IPS DF 6.9 (cell line): ENCODE data around the gene ALS2.
"Not testable (repeated sequence)": the region's sequence is repeated elsewhere in the genome, so short reads cannot be mapped to it uniquely, and the experiment has no call there.

Source experiments
- DNase-seq: peaks from one replicate; pipeline ENCODE4 v3.0.0-alpha.2; 2013; ENCODE audit warnings: low read depth, low spot score
- H3K27ac ChIP-seq: one replicate; pipeline ENCODE4 v1.5.1; 2013; ENCODE audit warnings: low read length, control low read depth
- H3K27me3 ChIP-seq: 2 replicates; pipeline ENCODE4 v1.6.1; 2013; ENCODE audit warnings: mild to moderate bottlenecking, low read length; ENCODE audit not compliant: control insufficient read depth, insufficient read depth
- H3K36me3 ChIP-seq: 2 replicates; pipeline ENCODE4 v1.6.1; 2013; ENCODE audit warnings: low read length; ENCODE audit not compliant: control insufficient read depth, insufficient read depth
- H3K4me1 ChIP-seq: 2 replicates; pipeline ENCODE4 v1.6.1; 2013; ENCODE audit warnings: low read length; ENCODE audit not compliant: control insufficient read depth, insufficient read depth
- H3K4me3 ChIP-seq: 2 replicates; pipeline ENCODE4 v1.5.1; 2013; ENCODE audit warnings: mild to moderate bottlenecking, low read length
- H3K9me3 ChIP-seq: 2 replicates; pipeline ENCODE4 v1.6.1; 2013; ENCODE audit warnings: low read length, inconsistent platforms; ENCODE audit not compliant: control insufficient read depth, insufficient read depth
- WGBS: extraction: QIAGEN DNeasy Blood & Tissue Kit; methylation state at CpG from one replicate; pipeline ENCODE4 v1.1.7; 2013; ENCODE audit warnings: mixed read lengths, missing lambda C conversion rate; ENCODE audit not compliant: insufficient read length, insufficient coverage; 5-methylcytosine and 5-hydroxymethylcytosine counted together

Gene ALS2

GRCh38 chr2:201808027-201808426 lies 27.3 kb upstream of the ALS2 start:
- no CpG with 5 or more reads among the region's 2 CpGs for WGBS
- no peaks in the 10 kb centered on the region for H3K27me3 ChIP-seq
- no peaks in the 10 kb centered on the region for H3K36me3 ChIP-seq
- DNase-seq = no peak
- no peak overlapping the region for H3K27ac ChIP-seq
- H3K4me1 ChIP-seq = no peaks in the 10 kb centered on the region
- no peaks in the 10 kb centered on the region for H3K9me3 ChIP-seq
- no peak overlapping the region for H3K4me3 ChIP-seq

DNA sequence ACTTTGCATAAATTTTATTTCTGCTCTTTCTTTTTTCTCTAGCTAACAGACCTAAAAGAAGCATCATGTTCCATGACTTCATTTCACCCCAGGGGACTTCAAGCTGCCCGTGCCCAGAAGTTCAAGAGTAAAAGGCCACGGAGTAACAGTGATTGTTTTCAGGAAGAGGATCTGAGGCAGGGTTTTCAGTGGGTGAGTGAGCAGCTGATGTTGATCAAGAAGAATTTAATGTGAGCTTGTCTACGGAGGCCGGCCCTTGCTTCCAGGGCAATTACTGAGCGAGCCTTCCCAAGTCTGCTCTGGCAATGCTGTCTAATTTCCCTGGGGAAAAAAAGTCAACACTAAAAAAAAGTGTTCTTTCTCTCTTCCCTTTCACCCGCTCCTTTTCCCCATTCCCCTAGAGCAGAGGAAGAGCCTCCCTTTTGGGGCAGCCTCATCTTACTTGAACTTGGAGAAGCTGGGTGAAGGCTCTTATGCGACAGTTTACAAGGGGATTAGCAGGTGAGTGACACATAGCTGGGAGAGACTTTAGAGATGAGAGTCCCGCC lies 26.8 kb upstream of the ALS2 start:
- Histone ChIP-seq H3K27ac (no peak overlapping the region), H3K27me3 (no peaks in the 10 kb centered on the region), H3K9me3 (no peaks in the 10 kb centered on the region), H3K36me3 (no peaks in the 10 kb centered on the region), H3K4me3 (no peak overlapping the region), H3K4me1 (no peaks in the 10 kb centered on the region)
- DNase-seq = no peak
- WGBS = no CpG with 5 or more reads among the region's 8 CpGs

DNA sequence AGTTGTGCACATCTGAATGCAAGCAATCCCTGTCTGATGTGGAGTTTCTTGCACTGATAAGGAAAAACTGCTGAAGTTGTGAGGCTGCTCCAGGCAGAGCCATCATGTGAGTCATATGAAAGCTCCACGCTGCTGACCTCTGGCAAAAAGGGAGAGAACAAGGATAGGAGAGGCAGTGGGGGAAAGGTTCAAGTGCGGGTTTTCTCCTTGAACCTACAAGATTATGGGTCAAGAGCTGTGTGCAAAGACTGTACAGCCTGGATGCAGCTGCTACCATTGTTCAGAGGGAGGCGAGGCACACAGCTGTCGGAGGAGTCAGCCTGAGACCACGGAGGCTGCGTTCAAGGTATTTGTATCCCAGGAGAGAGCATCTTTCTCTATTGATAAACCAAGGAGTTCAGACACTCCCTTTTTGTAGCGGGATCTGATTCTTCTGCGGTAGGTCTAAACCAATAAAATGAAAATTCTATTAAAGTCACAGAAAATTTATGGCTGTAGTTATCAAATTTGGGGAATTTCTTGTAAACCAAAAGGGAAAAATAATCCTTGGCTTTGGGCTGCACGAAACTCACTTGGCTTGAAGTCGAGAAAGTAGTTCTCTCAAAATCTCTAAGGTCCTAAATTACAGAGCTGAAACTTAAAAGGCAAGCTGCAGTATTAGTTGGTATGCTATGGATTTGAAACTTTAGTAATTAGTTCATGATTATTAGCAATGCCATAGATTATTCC lies 25.9 kb upstream of the ALS2 start, which contains the start of gene CDK15:
TSS of gene CDK15 (plus strand) at position 96 of the 729 bp plus-strand sequence. CDS start at position 224, 128 bp downstream.
- Histone ChIP-seq H3K4me3 (no peak within 1 kb of the TSS), H3K36me3 (no peaks in the 10 kb centered on the region), H3K27me3 (no peaks in the 10 kb centered on the region), H3K27ac (no peak within 1 kb of the TSS), H3K9me3 (no peaks in the 10 kb centered on the region), H3K4me1 (no peaks in the 10 kb centered on the region)
- WGBS = no CpG with 5 or more reads among the region's 10 CpGs
- DNase-seq = no peak

DNA sequence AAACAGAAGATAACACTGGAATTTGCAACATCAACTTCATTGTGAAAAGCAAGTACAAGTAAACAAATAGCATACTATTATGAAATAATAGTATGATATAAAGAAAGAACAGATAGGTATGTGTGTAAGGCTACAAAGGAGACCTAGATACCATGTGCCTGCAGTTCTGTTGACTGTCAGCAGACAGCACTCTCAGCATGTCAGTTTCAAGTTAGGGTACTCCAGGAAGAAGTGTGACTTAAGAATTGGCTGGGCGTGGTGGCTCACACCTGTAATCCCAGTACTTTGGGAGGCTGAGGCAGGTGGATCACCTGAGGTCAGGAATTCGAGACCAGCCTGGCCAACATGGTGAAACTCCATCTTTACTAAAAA lies 18.2 kb upstream of the ALS2 start:
- not testable (repeated sequence) for H3K36me3 ChIP-seq, H3K4me3 ChIP-seq, H3K27me3 ChIP-seq, H3K4me1 ChIP-seq, DNase-seq, H3K27ac ChIP-seq, H3K9me3 ChIP-seq
- WGBS = no CpG with 5 or more reads among the region's 2 CpGs

DNA sequence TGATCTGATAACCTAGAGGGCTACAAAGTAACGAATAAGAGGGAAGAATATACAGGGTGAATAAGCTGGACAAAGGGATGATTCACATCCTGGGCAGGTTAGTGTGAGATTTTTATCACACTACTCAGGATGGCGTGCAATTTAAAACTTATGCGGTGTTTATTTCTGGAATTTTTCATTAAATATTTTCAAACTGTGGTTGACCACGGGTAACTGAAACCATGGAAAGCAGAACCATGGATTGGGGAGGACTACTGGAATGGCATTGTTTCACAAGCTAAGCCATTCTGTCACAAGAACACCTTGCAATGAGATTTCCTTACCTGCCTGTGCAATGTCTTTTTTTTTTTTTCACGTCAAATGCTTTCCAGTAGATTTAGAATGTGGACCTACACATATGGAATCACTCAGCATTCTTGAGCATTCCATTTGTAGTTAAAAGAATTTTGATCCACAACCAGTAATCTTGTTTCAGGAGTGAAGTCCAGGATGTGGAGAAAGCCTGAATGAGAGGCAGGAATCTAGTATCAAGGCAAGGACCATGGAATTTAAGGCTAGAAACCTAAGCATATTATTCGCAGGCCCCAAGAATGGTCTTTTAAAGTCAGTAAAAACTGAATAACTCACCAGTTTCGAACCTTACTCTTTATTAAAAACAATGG lies 17.6 kb upstream of the ALS2 start:
- H3K4me3 ChIP-seq = no peak overlapping the region
- no peak overlapping the region for H3K27ac ChIP-seq
- H3K9me3 ChIP-seq = no peaks in the 10 kb centered on the region
- no peaks in the 10 kb centered on the region for H3K4me1 ChIP-seq
- H3K36me3 ChIP-seq = no peaks in the 10 kb centered on the region
- no peaks in the 10 kb centered on the region for H3K27me3 ChIP-seq
- DNase-seq = no peak
- WGBS = no CpG with 5 or more reads among the region's 7 CpGs

DNA sequence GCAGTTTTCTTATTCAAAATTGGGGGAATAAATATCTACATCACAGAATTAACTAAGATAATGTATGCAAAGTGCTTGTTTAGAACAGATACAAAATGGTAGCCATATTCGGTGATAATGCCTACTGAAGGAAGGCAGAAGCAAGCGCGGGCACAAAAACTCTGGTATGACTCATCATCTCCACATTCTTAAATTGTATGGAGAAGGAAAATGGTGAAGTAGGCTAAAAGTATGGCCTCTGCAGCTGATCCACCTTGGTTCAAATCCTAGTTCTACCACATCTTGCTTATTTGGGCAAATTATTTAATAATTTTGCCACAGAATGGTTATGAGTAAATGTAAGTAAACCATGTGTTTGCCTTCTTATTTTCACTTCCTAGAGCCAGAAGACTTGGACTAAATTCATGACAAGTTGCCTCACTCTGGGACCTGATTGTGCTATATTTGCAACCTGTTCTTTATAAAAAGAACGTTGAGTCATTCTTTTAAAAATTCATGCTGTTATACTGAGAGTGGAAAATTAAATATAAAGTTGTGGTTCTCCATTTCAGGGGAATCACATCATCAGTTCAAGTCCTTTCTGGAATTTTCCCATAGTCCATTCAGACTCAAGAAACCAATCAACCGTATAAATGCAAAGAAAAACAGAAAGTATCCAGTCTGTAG lies 16.6 kb upstream of the ALS2 start:
- H3K27me3 ChIP-seq = no peaks in the 10 kb centered on the region
- no CpG with 5 or more reads among the region's 5 CpGs for WGBS
- no peak for DNase-seq
- no peak overlapping the region for H3K27ac ChIP-seq
- H3K36me3 ChIP-seq = no peaks in the 10 kb centered on the region
- no peaks in the 10 kb centered on the region for H3K4me1 ChIP-seq
- H3K4me3 ChIP-seq = no peak overlapping the region
- no peaks in the 10 kb centered on the region for H3K9me3 ChIP-seq

- Histone ChIP-seq H3K27me3 (no peaks in the 10 kb centered on the region), H3K36me3 (no peaks in the 10 kb centered on the region), H3K4me3 (no peak overlapping the region), H3K4me1 (no peaks in the 10 kb centered on the region), H3K9me3 (no peaks in the 10 kb centered on the region), H3K27ac (no peak overlapping the region)
- no peak for DNase-seq
These were observed 15.7 kb upstream of the ALS2 start for GRCh38 chr2:201796478-201796865.

- Histone ChIP-seq H3K27ac (no peak overlapping the region), H3K27me3 (no peaks in the 10 kb centered on the region), H3K4me1 (no peaks in the 10 kb centered on the region), H3K4me3 (no peak overlapping the region), H3K9me3 (no peaks in the 10 kb centered on the region), H3K36me3 (no peaks in the 10 kb centered on the region)
- no CpG with 5 or more reads among the region's 5 CpGs for WGBS
- peak; percentile 29 for DNase-seq
These were observed 15.1 kb upstream of the ALS2 start for GRCh38 chr2:201795607-201796477.

- no peaks in the 10 kb centered on the region for H3K4me1 ChIP-seq
- DNase-seq = no peak
- no peaks in the 10 kb centered on the region for H3K9me3 ChIP-seq
- no peak overlapping the region for H3K4me3 ChIP-seq
- H3K36me3 ChIP-seq = no peaks in the 10 kb centered on the region
- no peak overlapping the region for H3K27ac ChIP-seq
- WGBS = no CpG with 5 or more reads among the region's 6 CpGs
- H3K27me3 ChIP-seq = no peaks in the 10 kb centered on the region
These were observed 13.6 kb upstream of the ALS2 start for GRCh38 chr2:201794294-201794693.

DNA sequence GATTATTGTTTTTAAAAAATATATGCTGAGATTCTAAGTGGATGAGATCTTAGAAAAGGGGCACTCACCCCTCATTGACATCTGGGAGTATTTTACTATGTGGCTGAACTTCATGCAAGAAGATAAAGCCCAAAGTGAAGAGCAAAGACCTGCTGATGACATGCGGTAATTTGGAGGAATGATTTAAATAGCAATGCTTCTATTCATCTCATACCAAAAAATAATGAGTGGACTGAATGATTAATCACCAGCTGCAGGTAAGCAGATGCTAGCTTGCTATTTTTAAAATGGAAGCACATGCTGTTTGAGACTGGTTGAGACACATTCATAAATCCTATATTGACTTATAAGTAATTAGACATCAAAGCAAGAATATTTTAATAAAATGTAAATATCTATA lies 12.9 kb upstream of the ALS2 start:
- DNase-seq = no peak
- no CpG with 5 or more reads among the region's 1 CpG for WGBS
- H3K36me3 ChIP-seq = no peaks in the 10 kb centered on the region
- no peak overlapping the region for H3K27ac ChIP-seq
- no peaks in the 10 kb centered on the region for H3K27me3 ChIP-seq
- no peaks in the 10 kb centered on the region for H3K9me3 ChIP-seq
- H3K4me1 ChIP-seq = no peaks in the 10 kb centered on the region
- no peak overlapping the region for H3K4me3 ChIP-seq
